GM18951 (cell line): ENCODE measurements around the gene EBP.
"Not testable (repeated sequence)": the region's sequence is repeated elsewhere in the genome, so short reads cannot be mapped to it uniquely, and the experiment has no call there.

Experiments used
- POLR2A ChIP-seq: IDR thresholded peaks from 4 replicates; pipeline ENCODE4 v1.6.1; 2011; ENCODE audit warnings: mild to moderate bottlenecking; ENCODE audit not compliant: insufficient read length, insufficient read depth; ENCODE audit errors: extremely low read depth
- in situ Hi-C: fragments of 300-500 bp; cut with MboI; formaldehyde crosslinking; loops from one replicate; pipeline ENCODE4 v1.12.0; 2022; ENCODE audit warnings: low sequenced_read_pairs, mixed read lengths, inconsistent platforms; ENCODE audit not compliant: unreplicated experiment

The EBP gene

DNA sequence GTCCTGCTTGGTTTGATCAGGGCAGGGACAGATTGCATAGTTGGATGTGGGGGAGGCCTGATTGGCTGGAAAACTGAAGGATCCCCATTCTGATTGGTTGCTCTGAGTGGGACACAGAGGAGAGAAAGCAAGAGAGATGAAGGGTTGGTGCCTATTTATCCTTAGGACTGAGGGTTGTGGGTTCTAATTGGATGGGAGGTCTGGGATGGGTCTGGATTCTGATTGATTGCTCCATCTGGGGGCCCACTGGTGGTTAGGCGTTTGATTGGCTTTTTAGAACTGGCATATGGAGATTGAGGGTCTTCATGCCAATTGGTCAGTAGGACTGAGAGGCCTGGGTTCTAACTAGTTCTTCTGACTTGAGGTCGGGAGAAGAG lies 644 bp upstream of the EBP start:
- no peak for TF ChIP-seq POLR2A
- in situ Hi-C loops, result no loop called here

DNA sequence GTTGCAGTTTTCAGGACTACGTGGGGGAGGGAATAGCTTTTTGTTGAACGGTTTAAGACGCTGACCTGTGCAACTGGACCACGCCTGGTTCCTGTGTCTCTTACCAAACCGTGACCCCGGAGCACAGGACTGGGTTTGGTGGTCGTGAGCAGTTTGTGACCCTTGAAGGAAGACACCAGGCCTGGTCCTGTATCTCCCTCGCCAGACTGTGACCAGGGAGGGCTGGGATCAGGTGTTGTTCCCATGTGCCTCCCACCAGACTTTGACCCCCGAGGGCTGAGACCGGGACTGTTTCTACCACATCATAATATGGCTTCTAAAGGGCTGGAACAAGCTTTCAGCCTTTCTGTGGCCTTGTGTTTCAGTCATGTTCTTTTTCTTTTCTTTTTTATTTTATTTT lies 683 bp downstream of the EBP start:
- in situ Hi-C loops, result no loop called here
- no peak for TF ChIP-seq POLR2A

DNA sequence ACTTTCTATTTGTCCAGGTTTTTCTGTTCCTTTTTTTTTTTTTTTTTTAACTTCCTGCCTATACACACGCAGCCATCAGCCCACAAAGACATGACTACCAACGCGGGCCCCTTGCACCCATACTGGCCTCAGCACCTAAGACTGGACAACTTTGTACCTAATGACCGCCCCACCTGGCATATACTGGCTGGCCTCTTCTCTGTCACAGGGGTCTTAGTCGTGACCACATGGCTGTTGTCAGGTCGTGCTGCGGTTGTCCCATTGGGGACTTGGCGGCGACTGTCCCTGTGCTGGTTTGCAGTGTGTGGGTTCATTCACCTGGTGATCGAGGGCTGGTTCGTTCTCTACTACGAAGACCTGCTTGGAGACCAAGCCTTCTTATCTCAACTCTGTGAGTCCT lies 2.1 kb downstream of the EBP start:
- in situ Hi-C loops, result no loop called here
- no peak for TF ChIP-seq POLR2A

DNA sequence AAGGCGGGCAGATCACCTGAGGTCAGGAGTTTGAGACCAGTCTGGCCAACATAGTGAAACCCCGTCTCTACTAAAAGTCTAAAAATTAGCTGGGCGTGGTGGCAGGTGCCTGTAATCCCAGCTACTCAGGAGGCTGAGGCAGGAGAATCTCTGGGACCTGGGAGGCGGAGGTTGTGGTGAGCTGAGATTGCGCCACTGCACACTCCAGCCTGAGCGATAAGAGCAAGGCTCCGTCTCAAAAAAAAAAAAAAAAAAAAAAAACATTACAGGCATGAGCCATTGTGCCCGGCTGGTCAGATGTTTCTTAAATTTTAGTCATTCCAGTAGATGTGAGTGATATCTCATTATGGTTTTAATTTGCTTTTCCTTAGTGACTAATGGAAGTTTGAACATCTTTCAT lies 4.2 kb downstream of the EBP start:
- in situ Hi-C loops, result not testable (repeated sequence)

DNA sequence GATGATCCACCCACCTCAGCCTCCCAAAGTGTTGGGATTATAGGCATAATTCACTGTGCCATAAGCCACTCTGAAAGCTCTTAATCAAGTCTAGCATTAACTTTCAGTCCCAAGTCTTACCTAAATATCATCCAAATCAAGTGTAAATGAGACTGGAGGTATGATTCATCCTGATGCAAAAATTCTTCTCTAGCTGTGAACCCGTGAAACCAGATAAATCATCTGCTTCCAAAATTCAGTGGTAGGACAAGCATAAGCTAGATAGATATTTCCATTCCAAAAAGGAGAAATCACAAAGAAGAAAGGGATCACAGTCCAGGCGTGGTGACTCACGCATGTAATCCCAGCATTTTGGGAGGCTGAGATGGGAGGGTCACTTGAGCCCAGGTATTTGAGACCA lies 9.1 kb downstream of the EBP start:
- in situ Hi-C loops, result no loop called here
- TF ChIP-seq POLR2A, result no peak

DNA sequence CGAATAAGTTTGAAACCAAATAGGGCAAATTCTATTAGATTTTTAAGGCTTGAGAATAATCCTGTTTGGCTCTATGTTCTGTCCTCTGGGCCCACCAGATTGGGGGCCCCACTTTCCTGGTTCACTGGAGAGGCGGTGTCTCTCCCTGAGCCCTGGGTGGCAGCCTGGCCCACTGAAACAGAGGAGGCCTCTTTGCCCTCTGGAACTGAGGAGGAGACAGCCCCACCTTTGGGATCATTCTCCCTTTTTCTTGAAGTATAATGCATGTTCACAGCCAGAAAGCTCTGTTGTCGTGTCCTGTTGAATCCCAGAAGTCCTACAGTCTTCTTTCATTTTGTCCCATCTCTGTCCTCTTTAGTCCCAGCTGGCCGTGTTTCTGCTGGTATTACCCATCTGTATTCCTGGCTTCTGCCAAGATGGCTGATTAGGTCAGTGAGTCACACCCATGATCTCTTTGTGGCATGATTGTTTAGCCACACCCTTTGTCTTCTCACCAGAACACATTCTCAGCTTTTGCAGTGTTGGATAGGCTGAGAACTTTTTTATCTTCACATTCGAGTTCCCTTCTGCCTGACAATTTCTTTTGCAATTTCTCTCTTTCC lies 9.9 kb downstream of the EBP start:
- TF ChIP-seq POLR2A, result no peak
- in situ Hi-C loops, result no loop called here

DNA sequence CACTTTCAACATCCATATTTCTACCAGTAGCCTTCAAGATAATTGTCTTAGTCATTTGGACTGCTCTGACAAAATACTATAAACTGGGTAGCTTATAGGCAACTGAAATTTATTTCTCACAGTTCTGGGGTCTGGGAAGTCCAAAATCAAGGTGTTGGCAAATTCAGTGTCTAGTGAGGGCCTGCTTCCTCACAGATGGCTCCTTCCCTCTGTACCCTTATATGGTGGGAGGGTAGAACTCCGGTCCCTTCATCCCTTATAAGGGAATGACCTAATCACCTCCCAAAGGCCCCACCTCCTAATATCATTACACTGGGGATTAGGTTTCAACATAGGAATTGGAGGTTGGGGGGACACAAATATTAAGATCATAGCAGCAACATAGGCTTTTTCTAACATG lies 10.6 kb downstream of the EBP start:
- no peak for TF ChIP-seq POLR2A
- in situ Hi-C loops, result no loop called here

DNA sequence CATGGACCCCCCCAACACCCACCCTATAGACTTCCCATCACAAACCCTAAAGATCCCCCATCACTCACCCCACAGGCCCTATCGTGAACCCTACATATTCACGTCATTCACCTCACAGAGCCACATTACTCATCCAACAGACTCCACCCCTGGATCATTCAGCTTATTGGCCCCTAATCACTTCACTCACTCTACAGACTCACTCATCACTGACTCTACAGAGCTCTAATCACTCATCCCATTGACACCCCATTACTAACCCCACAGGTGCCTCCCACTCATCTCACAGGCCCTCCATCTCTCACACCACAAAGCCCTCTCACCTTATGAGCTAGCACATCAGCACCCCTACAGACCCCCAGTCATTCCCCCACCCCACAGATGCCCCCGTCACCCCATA lies 11.6 kb downstream of the EBP start:
- TF ChIP-seq POLR2A, result no peak
- in situ Hi-C loops, result no loop called here

DNA sequence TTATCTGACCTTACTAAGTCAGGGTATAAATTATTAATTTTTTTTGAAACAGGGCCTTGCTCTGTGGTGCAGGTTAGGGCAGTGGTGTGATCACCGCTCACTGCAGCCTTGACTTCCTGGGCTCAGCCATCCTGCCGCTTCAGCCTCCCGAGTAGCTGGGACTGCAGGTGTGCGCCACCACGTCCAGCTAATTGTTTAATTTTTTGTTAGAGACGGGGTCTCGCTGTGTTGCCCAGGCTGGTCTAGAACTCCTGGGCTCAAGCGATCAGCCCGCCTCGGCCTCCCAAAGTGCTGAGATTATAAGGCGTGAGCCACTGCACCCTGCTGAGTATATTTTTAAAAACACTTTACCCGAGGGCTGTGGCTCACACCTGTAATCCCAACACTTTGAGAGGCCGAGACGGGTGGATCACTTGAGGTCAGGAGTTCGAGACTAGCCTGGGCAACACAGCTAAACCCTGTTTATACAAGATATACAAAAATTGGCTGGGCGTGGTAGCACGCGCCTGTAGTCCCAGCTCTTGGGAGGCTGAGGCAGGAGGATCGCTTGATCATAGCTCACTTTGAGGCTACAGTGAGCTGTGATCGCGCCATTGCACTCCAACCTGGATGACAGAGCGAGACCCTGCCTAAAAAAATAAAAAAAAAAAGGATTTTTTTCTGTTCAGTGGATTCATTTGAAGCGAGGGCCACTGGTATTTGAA lies 17.2 kb downstream of the EBP start:
- in situ Hi-C loops, result no loop called here
- TF ChIP-seq POLR2A, result no peak

DNA sequence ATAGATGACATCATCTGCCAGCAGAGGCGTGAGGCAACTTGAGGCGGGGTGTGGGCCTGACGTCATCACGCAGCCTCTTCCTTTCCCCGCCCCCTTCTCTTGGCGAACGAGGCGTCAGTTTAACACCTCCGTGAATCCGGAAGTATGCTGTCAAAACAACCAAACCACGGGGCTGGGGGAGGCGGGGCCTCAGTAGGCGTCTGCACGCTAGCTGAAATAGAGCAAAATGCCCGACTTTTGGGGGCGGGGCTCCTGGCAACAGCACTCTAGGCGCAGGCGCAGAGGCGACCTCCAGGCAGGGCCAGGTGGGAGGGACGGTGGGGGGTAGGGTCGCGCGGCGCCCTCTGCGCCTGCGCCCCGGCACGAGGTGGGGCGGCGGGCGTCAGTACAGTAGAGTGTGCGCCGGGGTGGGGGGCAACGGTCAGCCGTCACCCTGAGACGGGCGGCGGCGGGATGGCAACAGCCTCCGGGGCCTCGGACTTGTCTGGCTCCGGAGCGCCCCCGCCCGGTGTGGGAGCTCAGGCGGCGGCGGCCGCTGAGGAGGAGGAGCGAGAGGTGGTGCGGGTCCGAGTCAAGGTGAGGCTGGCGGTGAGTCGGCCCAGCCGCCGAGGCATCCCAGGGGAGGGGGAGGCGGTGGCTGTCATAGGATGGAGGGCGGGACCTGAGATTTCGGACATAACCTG lies 17.9 kb downstream of the EBP start, which contains the start of gene TBC1D25:
Gene TBC1D25, plus strand, starts transcription at position 370 of the 683 bp plus-strand sequence. Its CDS starts 84 bp downstream, at position 454.
- in situ Hi-C loops, result no loop called here
- peak; percentile 60 for TF ChIP-seq POLR2A

DNA sequence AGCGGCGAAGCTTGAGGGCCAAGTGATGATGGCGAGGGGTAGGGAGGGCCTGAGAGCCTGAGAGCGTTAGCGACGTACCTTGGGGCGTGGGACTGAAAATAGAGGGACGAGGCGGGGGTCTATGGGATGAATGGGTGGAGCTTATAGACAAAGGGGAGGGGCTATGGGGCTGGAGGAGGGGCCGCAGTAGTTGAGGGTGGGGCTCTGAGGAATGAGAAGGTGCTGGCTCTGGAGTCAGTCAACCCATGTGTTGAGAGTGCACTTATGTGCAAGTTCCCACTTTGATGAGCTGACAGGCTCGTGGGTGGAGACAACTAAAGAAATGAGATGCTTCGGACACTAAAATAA lies 18.4 kb downstream of the EBP start:
- in situ Hi-C loops, result no loop called here
- TF ChIP-seq POLR2A, result no peak

DNA sequence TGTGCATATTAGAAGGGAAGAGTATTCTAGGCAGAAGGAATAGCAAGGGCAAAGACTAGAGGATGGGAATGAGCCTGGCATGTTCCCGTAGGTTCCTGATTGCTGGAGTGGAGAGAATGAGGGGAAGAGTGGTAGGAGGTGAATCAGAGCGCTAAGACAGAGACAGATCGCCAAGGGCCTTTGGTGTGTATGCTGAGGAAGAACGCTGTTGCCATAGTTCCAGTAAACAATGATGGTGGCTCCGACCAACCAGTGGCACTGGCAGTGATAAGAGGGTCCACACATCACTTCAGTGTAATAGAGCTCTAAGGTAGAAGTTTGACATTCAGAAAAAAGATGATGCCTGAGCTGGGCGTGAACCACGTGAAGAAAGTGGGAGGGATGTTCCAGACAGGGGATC lies 18.9 kb downstream of the EBP start:
- TF ChIP-seq POLR2A, result no peak
- in situ Hi-C loops, result no loop called here

DNA sequence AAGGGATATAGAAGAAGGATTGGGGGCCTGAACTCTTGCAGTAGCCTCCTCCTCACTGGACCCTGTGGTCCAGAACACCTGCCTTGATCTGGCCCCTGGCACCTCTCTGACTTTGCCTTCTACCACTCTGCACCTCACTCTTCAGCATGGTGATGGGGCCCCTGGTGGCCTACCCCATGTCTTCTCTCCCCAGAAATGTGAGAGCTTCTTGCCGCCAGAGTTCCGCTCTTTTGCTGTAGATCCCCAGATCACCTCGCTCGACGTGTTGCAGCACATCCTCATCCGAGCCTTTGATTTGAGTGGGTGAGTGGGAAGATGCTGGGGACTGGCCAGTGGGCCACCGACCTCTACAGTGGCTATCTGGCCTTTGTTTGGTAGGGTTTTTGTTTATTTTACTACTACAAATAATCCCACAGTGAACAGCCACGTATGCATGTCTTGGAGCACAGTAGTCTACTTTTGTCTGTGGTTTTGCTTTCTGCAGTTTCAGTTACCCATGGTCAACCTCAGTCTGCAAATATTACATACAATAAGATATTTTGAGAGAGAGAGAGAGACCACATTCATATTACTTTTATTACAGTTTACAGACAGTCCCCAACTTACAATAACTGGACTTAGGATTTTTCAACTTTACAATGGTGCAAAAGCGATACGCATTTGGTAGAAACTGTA lies 19.7 kb downstream of the EBP start:
- no peak for TF ChIP-seq POLR2A

DNA sequence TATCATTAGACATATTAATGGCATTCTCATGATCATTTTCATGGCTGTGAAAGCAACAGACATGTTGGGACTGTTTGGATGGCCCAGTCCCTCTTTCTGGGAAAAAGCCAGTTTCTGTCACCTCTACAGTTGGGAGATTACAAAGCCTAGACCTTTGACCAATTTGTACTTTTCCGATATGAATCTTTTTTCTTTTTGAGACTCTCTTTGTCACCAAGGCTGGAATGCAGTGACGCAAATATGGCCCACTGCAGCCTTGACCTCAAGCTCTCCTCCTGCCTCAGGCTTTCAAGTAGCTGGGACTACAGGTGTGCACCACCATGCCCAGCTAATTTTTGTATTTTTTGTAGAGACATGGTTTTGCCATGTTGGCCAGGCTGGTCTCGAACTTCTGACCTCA lies 27.3 kb downstream of the EBP start:
- TF ChIP-seq POLR2A, result no peak
- in situ Hi-C loops, result no loop called here

More for the DNA sequence above, 19.7 kb downstream of the EBP start:
- in situ Hi-C loops, result no loop called here

DNA sequence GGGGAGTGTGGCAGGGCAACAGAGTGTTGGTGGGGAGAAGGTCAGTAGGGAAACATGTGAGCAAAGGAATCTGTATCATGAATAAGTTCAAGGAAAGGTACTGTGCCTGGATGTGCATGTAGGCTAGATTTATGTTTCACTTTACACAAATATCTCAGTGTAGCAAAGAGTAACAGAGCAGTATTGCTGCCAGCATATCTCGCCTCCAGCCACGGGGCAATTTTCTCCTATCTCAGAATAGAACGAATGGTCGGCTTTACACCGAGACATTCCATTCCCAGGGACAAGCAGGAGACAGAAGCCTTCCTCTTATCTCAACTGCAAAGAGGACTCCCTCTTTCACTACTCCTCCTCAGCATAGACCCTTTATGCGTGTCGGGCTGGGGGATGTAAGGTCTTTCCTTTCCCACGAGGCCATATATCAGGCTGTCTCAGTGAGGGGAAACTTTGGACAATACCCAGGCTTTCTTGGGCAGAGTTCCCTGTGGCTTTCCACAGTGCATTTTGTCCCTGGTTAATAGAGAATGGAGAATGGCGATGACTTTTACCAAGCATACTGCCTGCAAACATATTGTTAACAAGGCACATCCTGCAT lies 34.2 kb downstream of the EBP start:
- in situ Hi-C loops, result not testable (repeated sequence)
